Stimulated activated CD4-positive, alpha-beta T cell treated with anti-CD3 and anti-CD28 coated beads, Interleukin-4, amount 100 ng/mL, for 24 hours (primary cell): ENCODE results near the gene IFNAR1.
"Not testable (repeated sequence)": the region's sequence is repeated elsewhere in the genome, so short reads cannot be mapped to it uniquely, and the experiment has no call there.

ENCODE experiments used
- DNase-seq: peaks from one replicate; pipeline ENCODE4 v3.0.0-alpha.2; 2020

IFNAR1 gene

DNA sequence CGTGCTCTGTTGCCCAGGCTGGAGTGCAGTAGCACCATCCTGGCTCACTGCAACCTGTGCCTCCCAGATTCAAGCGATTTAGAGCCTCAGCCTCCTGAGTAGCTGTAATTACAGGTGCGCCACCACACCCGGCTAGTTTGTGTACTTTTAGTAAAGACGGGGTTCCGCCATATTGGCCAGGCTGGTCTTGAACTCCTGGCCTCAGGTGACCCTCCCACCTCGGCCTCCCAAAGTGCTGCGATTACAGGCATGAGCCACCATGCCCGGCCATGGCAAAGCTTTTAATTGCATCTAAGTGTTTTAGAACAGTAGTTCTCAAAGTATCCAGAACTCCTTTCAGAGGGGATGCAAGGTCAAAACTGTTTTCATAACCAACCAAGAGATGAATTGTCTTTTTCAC lies 53.3 kb downstream of the IFNAR1 start:
- DNase-seq: no peak

DNA sequence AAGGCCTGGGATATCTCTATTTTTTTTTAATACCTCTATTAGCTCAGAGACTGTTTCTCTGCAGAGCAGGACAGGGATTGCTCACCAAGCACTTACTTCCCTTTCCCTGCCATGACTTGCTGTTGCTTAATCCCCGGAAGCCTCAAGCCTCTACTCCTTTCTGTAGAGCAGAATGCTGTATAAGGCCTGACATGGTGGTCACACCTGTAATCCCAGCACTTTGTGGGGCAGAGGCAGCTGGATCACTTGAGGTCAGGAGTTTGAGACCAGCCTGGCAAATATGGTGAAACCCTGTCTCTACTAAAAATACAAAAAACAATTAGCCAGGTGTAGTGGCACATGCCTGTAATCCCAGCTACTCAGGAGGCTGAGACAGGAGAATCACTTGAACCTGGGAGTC lies 55.2 kb downstream of the IFNAR1 start:
- not testable (repeated sequence) for DNase-seq

DNA sequence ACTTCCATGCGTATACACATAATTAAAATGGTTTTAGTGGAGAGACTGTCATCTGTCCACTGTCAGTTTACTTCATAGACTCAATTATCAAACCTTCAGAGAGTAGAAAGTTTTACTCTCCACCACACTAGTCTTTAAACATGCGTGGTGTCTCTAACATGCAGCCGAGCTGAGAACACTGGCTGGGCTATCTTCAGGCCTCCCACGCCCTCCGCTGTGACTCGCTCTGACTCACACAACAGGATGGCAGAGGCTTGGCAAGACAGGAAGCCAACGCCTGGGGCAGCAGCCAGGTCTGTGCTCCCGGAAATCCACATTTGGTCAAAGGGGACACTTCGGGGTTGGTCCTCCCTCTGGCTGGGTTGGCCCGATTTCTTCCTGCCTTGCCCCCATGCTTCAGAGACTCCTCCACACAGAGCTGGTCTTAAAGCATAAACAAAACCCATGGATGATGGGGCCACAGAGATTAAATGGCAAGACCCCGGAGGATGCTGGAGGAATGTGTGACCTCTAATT lies 55.8 kb downstream of the IFNAR1 start:
- peak; percentile 94 for DNase-seq

DNA sequence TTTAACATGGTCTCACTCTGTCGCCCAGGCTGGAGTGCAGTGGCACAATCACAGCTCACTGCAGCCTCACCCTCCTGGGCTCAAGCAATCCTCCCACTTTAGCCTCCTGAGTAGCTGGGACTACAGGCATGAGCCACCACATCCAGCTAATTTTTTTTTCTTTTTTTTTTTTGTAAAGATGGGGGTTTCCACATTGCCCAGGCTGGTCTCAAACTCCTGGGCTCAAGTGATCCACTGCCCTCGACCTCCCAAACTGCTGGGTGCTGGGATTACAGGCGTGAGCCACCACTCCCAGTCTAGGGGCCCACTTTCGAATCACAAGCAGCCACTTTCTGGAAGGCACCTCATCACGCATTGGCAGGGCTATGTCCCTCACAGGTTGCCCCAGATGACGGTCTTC lies 56.6 kb downstream of the IFNAR1 start:
- DNase-seq: not testable (repeated sequence)

DNA sequence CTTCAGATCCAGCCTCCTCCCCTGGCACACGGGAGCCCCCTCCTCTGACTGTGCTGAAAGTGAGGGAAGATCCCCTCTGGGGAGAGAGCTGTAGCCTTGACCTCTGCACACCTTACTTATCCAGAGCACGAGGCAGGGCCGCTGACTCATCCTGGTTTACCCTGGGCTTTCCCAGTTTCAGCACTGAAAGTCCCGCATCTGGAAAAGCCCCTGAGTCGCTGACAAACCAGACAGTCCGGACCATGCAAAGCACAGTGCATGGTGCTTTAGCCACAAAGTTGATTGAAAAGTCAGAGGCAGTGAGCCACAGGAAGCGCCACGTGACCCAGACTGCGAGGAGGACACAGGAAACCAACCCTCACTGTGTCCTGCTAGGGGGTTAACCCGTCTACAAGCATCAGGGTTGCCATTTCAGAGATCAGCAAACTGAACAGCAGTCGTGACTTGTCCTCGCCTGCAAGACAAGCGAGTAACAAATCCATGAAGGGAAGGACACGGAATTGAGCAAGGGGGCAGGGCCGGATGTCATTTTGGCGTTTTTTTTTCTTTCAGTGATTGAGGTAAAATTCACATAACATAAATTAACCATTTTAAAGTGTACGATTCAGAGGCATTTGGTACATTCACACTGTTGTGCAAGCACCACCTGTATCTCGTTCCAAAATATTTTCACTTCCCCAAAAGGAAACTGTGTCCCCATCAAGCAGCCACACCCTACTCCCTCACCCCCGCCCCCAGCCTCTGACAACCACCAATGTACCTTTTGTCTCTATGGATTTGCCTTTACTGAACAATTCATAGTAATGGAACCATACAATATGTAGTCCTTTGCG lies 58.5 kb downstream of the IFNAR1 start:
- DNase-seq: peak; percentile 80

DNA sequence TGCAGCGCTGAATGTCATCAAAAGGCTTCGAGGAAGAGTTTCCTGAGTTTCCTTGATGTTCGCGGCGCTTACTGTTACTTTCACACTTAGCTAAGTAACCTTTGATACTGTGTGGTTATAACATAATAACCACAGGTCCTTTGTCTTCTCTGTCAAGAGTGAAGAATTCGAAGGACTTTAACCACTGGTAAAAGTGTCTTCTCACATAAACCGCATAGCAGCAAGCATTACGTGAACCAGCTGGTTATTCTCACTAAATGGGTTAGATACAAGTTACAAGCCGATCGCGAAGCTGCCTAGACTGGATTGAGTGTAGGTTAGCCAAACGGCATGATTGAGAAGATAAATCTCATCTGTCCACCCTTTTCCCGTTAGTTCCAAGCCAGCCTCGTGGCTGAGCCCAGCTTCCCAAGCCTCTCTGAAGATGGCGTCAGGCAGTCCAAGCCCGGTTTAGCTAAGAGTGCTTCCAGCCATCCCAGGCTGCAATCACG lies 60.1 kb downstream of the IFNAR1 start:
- DNase-seq: peak; percentile 39

DNA sequence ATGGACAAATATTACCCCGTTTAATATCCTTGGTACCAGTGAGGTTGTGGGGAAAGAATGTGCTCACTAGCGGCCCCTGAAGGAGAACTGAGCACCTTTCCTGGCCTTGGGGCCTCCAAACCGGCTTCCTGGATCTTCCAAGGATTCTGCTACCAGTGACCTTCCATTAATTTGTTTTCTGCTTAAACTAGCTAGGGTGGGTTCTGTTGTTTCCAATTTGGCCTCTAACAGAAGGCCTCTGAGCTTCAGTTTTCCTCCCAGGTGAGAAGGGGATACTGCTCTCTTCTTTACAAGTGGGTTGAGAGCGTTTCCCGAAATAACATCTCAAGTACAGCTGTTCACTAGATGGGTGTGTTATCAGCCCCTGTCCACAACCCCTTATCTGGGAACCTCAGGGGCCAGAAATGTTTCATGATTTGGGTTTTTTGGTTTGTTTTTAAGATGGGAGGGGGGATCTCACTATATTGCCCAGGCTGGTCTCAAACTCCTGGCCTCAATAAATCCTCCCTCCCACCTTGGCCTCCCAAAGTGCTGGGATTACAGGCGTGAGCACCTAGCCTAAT lies 61.5 kb downstream of the IFNAR1 start:
- no peak for DNase-seq

DNA sequence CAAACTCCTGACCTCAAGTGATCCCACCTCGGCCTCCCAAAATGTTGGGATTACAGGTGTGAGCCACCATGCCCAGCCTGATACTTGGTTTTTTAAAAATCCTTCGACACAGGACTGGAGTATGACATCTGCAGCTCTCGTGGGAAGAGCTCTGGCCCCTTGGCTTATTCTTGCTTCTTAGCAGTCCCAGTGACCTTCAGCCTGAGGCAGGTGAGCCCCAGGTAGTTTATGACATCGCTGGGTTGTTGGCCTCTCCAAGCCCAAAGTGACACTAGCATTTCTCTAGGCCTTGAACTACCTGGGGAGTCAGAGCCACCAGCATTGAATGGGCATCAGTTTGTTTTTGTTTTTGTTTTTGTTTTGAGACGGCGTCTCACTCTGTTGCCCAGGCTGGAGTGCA lies 62.5 kb downstream of the IFNAR1 start:
- DNase-seq: no peak

DNA sequence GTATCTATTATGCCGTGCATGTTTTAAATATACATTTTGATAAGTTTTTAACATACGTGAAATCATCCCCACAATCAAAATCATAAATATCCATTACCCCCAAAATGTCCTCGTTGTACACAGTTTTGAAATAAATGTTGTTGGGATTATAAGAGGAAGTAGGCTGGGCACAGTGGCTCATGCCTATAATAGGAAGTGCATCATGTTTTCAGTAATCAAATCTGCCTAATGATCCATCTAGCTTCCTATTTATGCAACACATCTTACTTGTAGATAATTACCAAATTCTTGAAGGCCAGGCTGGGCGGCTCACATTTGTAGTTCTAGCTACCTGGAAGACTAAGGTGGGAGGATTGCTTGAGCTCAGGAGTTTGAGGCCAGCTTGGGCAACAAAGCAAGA lies 63.4 kb downstream of the IFNAR1 start:
- no peak for DNase-seq

DNA sequence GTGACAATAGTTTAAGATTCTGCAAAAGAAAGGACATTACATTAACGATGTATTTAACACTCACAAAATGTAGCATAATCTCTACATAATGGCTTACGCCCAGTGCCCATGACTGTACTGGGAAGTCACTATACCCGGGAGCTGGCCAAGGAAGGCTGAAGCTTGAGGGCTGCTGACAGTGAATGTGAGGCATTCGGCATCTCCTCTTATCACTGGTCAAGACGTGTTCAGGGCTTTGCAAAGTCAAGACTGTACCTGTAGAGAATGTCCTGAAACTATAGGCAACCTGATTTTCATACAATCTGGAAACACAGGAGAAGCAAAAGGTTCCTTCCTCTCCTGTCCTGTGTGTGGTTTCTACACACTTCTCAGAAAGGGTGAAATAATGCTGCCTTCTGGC lies 65.7 kb downstream of the IFNAR1 start:
- DNase-seq: no peak

DNA sequence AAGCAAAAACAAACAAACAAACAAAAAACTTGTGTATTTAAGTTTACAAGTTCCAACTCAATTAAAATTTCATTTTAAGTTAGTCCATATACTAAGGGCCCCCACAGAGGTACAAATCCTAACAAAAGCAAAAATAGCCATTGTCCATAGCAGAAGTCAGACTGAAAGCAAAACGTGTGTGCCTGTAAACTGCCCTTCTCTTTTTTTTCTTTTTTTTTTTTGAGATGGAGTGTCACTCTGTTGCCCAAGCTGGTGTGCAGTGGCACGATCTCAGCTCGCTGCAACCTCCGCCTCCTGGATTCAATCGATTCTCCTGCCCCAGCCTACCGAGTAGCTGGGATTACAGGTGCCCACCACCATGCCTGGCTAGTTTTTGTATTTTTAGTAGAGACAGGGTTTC lies 66.9 kb downstream of the IFNAR1 start:
- no peak for DNase-seq

DNA sequence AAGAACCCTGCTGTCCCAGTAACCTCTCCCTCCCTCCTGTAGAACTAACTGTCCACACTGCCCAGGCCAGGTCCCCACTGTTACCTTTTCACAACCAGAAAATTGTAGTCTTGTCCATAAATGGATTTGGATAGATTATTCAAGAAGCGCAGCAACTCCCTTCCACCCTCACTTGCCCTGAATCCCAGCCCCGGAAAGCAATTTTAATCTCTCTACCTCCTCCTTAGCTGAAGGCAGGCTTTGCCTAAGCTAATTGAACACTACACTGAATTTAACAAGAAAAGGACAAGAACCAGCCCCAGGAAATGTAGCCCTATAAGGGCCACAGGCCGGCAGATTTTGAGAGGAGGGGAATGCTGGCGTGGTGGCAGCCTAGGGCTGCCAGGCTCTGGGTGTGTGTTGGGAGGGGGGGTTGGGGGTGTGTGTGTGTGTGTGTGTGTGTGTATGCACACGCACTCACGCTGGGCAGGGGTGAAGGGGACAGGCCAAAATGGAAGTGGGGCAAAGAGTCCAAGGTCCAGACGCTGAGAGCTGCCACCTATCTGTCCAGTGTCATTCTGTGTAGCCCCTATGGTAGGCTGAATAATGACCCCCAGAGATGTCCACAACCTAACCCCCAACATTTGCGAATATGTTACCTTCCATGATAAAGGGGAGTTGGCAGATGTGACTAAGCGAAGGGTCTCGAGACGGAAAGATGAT lies 67.7 kb downstream of the IFNAR1 start:
- no peak for DNase-seq

DNA sequence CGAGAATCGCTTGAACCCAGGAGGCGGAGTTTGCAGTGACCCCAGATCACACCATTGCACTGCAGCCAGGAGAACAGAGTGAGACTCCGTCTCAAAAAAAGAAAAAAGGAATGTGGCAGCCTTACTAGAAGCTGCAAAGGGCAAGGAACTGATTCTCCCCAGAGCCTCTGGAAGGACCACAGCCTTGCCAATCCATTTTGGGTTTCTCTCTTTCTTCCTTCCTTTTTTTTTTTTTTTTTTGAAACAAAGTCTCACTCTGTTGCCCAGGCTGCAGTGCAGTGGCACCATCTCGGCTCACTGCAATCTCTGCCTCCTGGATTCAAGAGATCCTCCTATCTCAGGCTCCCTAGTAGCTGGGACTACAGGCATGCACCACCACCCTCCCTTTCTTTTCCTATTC lies 68.6 kb downstream of the IFNAR1 start:
- DNase-seq: no peak

DNA sequence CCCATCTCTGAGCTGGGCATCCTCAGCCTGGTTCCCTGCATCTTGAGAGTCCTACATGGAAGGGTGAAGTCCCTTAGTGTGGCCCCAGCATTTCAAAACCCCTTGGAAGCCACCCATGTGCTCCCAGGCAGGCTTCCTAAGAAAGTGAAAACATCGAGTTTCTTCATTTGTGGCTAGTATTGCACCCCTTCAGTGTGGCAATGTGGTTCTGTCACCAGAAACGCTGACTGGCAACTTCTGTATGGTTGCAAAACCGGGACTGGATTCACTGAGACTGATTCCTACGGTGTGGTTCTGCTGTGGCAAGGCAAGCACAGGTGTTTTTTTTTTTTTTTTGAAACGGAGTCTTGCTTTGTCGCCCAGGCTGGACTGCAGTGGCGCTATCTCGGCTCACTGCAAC lies 69.5 kb downstream of the IFNAR1 start:
- DNase-seq: no peak

DNA sequence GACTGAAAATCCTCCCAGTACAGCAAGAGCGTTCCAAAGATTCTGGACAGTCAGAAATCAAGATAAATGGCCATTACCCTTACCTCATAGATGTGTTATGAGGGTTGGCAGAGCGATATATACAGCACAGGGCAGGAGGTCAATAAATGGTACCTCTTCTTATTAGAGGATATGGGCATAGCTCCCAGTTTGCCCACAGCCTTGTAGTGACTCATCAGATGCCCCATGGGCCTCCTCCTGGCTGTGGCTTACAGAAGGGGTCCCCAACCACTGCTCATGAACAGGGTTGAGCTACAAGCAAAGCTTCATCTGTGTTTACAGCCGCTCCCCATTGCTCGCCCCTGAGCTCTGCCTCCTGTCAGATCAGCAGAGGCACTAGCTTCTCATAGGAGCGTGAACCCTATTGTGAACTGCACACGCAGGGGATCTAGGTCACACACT lies 71.1 kb downstream of the IFNAR1 start:
- DNase-seq: no peak

DNA sequence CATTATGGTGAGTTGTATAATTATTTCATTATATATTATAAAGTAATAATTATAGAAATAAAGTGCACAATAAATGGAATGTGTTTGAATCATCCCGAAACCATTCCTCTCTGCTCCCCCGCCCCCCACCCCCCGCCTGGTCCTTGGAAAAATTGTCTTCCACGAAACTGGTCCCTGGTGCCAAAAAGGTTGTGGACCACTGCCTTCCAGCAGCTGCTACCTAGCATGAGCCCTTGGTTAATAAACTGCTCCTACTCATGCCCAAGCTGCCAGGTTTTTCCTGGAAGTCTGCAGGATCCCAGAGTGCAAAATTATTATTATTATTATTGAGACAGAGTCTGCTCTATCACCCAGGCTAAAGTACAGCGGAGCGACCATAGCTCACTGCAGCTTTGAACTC lies 71.7 kb downstream of the IFNAR1 start:
- DNase-seq: no peak

DNA sequence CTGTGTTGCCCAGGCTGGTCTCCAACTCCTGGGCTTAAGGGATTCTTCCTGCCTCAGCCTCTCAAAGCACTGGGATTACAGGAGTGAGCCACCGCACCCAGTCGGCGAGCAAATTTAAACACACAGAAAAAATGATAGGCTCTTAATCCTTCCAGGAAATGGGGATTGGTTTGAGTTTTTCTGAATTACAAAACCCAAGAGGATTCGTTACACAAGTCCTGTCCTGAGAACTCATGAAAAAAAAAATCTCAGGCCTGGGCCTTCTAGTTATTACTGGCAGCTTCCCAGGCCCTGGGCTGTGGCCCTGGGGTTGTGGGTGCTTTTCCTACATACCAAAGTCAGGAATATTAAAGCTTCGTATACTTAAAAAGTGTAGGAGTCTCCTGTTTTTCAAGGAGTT lies 72.2 kb downstream of the IFNAR1 start:
- no peak for DNase-seq

DNA sequence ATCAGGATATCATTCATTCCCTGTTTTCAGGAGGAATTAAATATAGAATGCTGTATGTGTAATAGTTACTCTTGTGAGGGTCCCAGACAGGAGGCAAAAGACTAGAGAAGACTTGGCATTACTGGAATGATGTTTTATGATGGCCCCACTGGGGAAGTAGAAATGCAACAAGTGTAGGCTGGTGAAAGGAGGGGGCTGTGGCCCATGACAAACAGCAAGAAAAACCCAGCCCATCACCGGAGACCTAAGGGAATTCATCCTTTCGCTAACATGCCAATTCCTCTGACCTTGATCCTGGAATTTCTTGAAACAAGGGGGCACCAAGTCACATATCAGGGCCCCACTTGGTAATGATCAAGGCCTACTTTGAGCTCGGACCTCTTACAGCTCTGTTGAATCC lies 72.9 kb downstream of the IFNAR1 start:
- DNase-seq: no peak

DNA sequence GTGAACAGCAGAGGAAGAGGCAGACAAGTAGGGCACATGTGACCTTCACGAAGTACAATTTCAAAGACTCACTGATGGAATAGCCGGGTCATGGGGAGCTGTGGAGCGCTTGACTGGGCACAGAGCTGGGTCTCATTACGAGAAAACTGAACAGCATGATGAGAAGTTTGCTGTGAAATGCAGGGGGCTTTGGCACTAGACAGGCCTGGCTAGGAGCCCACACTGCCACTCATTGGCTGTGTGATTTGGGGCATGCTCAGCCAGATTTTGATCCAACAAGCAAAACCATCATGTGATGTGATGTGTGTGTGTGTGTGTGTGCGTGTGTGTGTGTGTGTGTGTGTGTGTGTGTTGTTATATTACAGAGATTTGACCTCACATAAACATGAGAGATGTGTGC lies 73.6 kb downstream of the IFNAR1 start:
- no peak for DNase-seq

DNA sequence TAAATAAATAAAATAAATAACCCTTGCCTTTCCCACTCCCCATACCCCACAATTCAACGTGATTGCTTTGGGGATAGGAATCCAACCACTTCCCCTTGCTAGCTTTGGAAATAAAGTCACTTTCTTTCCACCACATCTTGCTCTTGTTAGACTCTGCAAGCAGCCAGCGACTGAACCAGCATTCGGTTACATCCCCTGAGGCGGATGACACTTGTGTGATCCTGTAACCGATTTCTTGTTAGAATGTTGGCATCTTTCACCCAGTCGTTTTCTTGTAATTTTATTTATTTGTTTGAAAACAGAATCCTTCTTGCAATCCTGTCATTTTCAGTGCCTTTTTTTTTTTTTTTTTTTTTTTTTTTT lies 76.8 kb downstream of the IFNAR1 start:
- DNase-seq: no peak

DNA sequence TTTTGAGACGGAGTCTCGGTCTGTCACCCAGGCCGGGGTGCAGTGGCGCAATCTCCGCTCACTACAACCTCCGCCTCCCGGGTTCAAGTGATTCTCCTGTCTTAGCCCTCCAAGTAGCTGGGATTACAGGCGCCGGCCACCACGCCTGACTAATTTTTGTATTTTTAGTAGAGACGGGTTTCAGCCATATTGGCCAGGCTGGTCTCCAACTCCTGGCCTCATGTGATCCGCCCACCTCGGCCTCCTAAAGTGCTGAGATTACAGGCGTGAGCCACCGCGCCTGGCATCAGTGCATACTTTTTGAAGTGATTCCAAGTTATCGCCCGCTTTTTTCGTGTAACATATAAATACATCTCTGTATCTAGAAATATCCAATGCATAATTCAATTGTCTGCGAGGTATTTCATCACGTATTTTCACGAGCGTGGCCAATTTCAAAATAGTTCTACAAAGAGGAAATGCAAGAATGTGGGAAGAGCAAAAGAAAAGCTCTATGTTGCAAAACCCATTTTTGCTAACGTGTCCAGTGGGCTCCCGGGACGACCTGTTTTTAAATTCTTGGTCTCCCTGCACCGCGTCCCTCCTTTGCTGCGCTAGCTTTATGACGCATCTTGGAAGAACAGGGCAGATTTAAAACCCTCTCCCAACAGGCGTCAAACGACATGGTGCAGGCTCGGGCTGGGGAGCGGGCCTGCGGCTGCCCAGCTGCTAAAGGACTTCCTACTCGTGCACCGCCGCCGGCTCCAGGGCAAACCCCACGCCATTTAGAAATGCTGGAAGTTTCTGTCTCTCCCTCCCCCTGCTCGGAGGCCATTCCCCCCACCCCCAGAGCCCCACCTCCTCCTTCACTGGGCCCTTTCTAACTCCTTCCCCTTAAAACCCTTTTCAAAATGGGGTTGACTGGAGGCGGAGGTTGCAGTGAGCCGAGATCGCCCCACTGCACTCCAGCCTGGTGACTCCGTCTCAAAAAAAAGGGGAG lies 77.5 kb downstream of the IFNAR1 start:
- DNase-seq: no peak

DNA sequence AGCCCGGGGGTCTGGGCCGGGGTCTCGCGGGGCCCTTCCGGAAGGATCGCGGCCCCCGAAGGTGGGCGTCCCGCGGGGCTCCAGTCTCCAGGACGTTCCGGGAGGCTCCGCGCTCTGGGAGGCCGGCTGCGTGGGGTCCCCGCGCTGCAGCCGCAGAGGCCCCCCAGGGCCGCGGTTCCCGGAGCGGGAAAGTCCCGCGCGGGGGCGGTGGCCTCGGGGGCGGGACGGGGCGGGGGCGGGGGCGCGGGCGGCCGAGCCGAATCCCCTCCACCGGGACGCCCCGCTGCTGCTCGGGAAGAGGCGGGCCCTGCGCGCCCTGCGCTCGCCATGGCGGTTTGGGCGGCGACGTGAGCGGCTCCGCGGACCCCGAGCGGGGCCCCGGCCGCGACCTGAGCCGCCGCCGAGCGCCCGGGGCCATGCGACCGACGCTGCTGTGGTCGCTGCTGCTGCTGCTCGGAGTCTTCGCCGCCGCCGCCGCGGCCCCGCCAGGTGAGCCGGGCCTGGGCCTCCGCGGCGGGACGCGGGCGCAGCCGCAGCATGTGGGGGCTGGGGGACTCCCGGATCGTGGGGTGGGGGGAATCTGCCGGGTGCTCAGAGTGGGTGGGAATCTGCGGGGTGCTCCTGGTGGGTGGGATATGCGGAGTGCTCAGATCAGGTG lies 78.5 kb downstream of the IFNAR1 start, which contains the start of gene IFNGR2:
IFNGR2 (plus strand) TSS at position 286 of the 658 bp plus-strand sequence; CDS start at position 417, 131 bp downstream.
- no peak for DNase-seq
